ENCODE results near the gene ZBTB32.

GRCh38 chr19:35748106-35749020, 44.0 kb downstream of the ZBTB32 start, which contains the start of gene LIN37:
- TF ChIP-seq, protein P1, sequence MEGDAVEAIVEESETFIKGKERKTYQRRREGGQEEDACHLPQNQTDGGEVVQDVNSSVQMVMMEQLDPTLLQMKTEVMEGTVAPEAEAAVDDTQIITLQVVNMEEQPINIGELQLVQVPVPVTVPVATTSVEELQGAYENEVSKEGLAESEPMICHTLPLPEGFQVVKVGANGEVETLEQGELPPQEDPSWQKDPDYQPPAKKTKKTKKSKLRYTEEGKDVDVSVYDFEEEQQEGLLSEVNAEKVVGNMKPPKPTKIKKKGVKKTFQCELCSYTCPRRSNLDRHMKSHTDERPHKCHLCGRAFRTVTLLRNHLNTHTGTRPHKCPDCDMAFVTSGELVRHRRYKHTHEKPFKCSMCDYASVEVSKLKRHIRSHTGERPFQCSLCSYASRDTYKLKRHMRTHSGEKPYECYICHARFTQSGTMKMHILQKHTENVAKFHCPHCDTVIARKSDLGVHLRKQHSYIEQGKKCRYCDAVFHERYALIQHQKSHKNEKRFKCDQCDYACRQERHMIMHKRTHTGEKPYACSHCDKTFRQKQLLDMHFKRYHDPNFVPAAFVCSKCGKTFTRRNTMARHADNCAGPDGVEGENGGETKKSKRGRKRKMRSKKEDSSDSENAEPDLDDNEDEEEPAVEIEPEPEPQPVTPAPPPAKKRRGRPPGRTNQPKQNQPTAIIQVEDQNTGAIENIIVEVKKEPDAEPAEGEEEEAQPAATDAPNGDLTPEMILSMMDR (conservative IDR thresholded peaks at IDR 0.05) = no peak
- no peak for TF ChIP-seq ZFX (IDR thresholded peaks at IDR 0.05)
